ENCODE results near the gene IRS2. TPM values are rescaled to one million over a fixed set of nuclear protein-coding genes. Genes with fewer than 3 reads are reported as not detected.

IRS2 gene, protein sequence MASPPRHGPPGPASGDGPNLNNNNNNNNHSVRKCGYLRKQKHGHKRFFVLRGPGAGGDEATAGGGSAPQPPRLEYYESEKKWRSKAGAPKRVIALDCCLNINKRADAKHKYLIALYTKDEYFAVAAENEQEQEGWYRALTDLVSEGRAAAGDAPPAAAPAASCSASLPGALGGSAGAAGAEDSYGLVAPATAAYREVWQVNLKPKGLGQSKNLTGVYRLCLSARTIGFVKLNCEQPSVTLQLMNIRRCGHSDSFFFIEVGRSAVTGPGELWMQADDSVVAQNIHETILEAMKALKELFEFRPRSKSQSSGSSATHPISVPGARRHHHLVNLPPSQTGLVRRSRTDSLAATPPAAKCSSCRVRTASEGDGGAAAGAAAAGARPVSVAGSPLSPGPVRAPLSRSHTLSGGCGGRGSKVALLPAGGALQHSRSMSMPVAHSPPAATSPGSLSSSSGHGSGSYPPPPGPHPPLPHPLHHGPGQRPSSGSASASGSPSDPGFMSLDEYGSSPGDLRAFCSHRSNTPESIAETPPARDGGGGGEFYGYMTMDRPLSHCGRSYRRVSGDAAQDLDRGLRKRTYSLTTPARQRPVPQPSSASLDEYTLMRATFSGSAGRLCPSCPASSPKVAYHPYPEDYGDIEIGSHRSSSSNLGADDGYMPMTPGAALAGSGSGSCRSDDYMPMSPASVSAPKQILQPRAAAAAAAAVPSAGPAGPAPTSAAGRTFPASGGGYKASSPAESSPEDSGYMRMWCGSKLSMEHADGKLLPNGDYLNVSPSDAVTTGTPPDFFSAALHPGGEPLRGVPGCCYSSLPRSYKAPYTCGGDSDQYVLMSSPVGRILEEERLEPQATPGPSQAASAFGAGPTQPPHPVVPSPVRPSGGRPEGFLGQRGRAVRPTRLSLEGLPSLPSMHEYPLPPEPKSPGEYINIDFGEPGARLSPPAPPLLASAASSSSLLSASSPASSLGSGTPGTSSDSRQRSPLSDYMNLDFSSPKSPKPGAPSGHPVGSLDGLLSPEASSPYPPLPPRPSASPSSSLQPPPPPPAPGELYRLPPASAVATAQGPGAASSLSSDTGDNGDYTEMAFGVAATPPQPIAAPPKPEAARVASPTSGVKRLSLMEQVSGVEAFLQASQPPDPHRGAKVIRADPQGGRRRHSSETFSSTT (N-terminal part only)
- total RNA-seq: 2.6 and 17.7 TPM in 2 replicates

DNA sequence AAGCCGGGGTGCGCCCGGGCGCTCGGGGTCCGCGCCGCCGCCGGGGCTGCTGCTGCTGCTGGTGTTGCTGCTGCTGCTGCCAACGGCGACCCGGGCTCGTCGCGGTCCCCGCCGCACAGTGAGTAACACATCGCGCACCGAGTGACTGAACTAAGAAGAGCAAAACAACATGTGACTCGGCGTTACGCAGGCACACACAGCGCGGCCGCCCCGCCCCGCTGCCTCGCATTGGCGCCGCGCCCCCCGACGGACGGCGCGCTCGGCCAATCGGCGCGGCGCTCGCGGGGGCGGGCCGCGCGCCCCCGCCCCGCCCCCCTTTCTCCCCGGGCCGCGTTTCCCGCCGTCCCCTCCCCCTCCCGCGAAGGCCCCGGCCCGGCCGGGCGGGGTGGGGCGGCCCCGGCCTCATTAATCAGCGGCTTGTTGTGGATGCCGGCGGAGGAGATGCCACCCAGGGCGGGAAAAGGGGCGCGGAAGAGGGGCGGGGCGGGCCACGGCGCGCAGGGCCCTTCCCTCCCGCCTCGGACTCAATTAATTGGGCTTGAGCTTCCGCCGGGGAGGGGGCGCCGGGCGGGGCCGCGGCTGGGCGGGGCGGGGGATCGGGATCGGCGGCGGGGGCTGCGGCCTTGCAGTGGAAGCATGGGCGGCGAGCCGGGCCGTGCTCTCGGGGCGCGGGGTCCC, at the start of gene IRS2:
TSS of gene IRS2 (minus strand) at position 127 of the 678 bp plus-strand sequence. CDS start 530 bp downstream, outside the sequence.

